NCI-H748 (cell line): ENCODE data around the gene HPCAL4.

Source experiments
- DNase-seq: peaks from one replicate; lab custom pipeline; 2025; ENCODE audit not compliant: unreplicated experiment; lab: John Stamatoyannopoulos, UW

HPCAL4 gene

DNA sequence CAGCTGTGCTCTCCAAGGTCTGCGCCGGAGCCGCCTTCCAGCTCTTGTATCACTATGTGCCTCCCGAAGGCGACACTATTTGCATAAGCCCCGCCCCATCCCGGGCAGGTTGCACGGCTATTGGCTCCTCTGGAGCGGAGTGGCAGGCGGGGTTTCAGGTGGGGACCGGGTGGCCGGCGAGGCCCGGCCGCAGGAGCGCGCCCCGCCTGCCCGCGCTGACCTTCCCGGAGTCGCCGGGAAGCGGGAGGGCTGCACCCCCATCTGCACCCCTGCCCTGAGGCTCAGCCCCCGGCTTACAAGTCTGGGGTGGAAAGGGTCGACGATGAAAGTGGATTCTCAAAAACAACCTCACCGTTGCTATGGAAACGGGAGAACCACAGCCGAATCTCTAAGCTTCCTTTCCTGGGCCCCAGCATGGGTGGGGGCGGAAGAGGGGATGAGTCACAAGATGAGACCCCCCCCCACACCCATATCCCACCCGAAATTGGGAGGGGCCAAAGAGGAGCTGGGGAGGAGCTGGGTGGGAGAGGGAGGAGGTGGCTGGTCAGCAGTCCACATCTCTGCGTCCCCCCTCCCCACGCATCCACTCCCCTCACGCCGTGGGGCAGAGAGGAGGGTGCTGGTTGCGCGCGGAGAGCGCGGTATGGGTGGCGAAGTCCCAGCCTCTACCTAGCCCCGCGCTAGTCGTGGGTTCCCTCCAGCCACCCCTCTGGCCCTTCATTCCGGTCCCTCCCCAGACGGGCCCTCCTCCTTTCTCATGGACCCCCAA is at the start of gene HPCAL4:
TSS of gene HPCAL4 (minus strand) at position 51 of the 769 bp plus-strand sequence. CDS start 6,830 bp downstream, outside the sequence.
- peak; percentile 100 for DNase-seq

DNA sequence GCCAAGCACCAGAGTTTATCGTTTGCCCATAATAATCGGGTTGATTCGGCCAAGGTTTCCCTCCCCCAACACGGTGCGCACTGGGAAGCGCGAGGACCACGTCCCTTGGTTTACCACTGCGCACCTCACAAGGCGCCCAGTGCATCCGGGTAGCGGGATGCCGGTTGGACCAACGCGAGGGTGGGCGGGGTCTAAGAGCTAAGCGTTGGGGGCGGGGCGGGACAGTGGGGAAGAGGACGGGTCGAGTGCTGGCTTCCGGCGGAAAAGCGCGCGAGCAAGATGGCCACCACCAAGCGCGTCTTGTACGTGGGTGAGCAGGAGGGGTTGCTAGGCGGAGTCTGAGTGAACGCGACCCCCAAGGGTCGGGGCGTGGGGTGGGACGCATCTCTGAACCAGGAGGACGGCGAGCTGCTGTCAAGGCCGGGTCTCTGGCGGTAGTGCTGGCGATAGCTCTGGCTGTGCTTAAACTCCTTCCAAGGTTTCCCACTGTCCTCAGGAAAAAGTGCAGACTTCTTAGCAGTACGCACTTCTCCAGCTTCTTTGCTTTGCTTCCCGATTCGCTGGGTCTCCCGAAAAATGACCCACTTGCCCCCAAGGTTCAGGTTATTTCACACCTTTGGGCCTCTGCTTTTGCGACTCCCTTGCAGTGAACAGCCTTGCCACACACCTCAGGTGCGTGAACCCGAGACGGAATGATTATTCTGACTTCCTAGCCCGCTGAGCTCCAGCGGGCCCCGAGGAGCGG is 47.6 kb upstream of the HPCAL4 start, which contains the start of gene PPIE:
TSS of gene PPIE (plus strand) at position 261 of the 745 bp plus-strand sequence. CDS start at position 280, 19 bp downstream.
- DNase-seq, result peak; percentile 100

DNA sequence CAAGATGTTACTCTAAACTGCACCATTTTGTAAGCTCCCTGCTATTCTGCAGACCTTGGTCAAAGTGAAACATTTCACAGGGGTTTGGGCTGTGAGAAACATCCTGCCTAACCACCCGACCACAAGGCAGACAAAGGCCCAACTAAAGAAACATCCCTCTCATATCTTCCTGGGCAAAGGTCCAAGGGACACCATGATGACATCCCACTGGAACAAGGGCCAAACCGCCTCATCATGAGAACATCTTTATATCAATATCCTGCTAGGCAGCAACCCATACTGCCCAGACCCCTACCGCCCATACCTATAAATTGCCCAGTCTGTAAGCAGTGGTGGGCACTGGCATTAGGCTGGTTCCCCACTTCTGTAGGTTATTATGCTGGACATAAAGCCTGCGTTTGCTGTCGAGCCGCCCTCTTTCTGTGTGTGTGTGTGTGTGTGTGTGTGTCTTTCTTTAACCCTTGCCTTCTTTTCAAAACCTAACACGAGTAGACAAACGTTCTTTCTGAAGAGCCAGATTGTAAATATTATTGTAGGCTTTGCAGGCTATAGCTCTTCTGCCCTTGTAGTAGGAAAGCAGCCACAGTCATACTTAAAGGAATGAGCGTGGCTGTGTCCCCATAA is 46.4 kb upstream of the HPCAL4 start:
- no peak for DNase-seq

DNA sequence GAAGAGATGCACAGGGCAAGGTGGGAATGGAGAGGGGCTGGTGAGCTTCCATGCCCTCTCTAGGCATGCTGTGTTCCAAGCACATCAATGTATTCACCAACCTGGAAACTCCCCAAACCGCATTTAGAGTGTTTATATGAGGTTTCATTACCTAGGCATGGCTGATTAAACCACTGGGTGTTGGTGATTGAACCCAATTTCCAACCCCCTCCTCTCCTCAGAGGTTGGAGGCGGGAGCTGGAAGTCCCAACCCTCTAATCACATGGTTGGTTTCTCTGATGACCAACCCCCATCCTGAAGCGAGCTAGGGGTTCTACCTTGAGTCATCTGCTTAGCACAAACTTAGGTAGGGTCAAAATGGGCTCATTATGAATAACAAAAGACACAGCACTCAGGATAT is 44.5 kb upstream of the HPCAL4 start:
- no peak for DNase-seq

DNA sequence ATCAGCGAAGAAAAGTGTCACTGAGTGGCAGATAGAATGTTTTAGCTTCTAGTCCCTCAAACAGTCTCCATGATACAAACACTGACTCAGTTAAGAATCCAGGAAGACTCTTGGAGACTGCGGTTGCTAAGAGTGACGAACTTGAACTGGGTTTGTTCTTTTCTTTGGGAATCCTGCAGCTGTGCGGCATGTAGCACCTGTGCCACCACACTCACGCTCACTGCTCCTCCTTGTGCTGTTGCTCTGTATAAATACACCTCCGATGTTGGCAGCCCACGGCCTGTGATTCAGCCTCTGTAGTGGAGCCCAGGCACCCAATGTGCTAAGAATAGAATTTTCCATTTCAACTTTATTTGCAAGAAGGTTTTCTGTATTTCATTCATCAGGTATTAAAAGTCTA is 41.9 kb upstream of the HPCAL4 start:
- DNase-seq, result peak; percentile 60

DNA sequence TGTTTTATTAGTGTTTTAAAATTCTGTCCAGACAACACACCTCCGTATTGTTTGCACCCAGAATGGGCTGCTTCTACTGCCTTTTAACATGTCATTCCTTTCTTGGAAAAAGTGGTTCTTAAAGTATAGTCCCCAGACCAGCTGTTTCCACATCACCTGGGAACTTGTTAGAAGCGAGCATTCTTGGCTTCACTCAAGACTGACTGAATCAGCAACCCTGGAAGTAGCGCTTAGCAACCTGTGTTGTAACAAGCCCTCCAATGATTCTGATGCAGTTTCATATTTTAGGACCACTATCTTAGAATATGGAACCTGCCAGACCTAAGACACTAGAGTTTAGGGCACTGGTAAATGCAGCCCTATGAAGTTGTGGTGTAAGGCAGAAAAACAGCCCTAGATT is 41.5 kb upstream of the HPCAL4 start:
- peak; percentile 53 for DNase-seq

DNA sequence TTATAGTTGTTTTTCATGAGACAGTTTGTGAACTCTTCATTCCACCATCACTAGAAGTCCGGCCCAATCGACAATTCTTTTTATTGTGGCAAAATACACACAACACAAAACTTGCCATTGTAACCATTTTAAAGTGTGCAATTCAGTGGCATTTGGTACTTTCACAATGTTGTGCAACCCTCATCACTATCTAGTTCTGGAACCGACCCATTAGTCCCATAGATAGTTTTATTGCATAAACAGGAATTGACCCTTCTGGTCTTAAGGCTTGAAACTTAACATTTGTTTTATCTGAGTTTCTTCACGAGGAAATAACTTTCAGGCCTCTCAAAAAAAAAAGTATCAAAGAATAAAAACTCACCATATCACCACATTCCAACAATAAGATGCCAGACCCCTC is 38.6 kb upstream of the HPCAL4 start:
- no peak for DNase-seq

DNA sequence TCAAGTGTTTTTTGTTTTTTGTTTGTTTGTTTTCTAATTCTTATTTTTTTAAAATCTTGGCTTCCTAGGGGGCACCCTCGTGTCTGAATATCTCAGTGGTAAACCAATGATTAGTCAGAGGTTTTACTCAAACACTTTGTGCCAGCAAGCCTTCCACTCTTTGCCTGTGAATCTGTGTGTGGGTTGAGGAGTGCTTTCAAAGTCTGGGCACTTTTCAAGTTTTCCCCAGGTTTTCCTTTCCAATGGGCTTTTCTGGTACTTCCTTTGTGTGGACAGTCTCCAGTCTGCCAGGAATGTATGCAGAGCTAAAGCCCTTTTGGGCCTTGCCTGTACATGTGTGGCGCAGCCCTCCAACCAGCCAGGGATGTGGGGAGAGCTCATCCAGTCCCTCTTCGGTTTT is 37.8 kb upstream of the HPCAL4 start:
- no peak for DNase-seq

DNA sequence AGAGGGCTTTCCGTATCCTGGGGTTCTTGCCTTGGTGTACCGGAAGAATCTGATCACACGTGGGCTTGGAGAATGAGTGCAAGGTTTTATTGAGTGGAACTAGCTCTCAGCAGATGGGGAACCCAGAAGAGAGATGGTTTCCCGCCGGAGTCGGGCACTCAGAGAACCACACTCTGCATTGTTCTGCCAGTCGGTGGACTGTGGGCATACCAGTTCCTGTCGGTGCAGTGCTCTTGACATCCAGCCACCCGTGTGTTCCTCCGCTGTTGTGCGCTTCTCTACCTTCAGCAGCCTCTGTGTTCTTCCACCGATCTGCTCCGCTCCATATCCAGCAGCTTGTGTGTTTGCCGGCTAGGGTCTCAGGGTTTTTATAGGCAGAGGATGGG is 36.7 kb upstream of the HPCAL4 start:
- DNase-seq, result peak; percentile 66

DNA sequence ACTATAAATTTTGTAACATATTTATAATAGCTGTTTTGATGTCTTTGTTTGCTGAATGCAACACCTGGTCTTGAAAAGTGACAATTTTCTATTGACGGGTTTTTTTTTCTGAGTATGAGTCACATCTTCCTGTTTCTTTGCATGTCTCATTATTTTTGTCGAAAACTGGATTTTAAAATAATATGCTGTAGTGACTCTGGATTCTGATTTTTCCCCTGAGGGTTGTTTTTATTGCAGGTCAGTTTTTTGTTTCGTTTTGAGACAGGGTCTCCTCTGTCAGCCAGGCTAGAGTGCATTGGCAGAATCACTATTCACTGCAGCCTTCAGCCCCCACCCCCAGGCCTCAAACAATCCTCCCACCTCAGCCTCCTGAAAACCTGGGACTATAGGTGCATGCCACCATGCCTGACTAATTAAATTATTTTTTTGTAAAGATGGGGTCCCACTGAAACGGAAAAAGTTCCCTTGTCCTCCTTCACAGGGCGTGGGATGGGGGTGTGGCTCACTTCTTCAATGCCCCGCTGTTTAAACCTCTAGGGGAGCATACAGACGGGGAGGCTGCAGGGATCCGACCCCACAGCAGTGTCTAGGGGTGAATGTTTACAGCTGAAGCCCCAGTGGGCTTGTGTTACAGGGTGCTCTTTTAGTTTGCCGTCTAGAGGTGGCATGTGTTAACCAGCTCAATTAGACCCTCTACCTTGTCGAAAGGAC is 36.1 kb upstream of the HPCAL4 start:
- DNase-seq, result no peak

DNA sequence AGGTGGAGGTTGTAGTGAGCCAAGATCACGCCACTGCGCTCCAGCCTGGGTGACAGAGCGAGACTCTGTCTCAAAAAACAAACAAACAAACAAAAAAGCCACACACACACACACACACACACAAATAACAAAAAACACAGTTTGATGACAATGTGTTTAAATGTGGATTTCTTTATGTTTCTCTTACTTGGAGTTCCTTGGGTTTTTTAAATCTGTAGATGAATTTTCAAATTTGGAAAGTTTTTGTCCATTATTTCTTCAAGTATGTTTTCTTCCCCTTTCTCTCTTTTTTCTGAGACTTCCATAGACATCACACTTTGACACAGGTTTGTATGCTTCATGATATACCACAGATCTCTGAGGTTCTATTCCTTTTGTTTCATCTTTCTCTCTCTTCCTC is 35.4 kb upstream of the HPCAL4 start:
- no peak for DNase-seq

DNA sequence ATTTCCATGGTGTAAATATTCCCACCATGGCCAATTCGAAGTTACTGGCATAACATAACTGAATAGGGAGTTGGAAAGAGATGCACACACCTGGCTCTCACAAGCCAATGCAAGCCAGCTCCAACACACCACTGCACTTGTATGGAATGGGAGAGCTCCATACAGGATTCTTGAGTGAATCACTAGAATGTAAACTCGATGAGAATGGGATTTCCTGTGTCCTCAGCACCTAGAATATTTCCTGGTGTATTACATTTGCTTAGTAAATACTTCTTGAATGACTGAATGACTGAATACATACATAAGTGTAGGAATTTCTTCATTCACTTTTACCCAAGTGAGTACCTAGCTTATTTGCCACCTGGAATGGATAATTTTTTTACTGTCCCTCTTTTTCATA is 31.3 kb upstream of the HPCAL4 start:
- no peak for DNase-seq

DNA sequence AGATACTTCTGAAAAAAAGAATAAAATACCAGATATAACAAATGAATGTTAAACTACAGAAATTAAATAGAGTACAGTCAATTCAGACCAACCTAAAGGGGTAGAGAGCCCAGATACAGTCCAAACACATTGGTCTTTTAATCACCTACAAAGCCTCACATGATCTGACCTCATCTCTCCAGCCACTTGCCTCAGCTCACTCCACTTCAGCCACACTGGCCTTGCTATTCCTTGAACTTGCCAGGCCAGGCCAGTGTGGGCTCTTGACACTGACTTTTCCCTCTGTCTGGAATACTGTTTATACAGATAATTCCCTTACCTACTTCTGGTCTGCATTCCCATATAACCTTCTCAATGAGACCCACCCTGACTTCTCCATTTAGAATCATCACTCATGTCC is 30.4 kb upstream of the HPCAL4 start:
- no peak for DNase-seq

DNA sequence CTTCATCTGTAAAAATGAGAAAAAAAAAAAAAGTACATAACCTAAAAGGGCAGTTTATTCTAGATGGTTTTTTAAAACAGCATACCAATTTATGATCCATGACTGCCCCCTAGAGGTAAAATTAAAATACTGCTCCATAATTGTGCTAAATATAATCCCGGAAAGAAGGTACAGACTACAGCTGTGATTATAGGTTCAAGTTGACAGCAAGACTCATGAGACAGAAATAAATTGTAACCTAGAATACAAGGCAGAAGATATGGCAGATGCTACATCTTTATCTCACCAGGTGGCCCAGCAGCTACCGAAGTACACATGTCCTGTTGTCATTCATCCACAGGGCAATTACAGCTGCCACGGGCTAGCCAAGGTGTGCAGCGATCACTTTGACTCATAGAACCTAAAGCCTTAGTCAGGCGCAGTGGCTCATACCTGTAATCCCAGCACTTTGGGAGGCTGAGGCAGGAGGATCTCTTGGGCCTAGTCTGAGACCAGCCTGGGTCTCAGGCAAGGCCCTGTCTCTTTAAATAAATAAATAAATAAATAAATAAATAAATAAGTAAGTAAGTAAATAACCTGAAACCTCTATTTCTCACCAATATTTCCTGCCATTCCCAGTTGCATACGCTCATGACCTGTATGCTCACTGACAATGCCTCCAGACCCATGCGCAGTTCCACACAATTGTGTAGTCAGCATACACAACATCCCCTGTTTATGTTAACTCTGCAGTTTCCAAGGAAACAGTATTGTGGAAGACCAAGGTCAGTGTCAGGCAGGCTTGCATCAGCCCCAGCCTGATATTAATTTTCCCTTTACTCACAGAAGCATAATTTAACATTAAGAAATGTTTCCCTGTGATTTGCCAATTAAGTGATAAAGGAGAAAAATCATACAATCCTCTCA is 29.1 kb upstream of the HPCAL4 start:
- peak; percentile 92 for DNase-seq

DNA sequence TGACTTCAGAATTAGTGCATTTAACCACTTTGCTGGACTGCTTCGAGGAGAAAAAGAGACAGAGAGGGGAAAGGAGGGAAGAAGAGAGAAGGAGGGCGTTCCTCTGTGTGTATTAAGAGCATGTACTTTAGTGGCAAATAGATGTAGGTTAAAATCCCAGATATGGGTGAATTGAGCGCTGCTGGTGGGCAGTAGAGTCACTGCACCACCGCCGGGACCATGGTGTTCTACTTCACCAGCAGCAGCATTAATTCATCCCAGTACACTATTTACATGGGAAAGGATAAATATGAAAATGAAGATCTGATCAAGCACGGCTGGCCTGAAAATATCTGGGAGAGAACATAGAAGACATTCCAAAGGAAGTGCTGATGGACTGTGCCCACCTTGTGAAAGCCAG is 26.6 kb upstream of the HPCAL4 start:
- DNase-seq, result no peak

DNA sequence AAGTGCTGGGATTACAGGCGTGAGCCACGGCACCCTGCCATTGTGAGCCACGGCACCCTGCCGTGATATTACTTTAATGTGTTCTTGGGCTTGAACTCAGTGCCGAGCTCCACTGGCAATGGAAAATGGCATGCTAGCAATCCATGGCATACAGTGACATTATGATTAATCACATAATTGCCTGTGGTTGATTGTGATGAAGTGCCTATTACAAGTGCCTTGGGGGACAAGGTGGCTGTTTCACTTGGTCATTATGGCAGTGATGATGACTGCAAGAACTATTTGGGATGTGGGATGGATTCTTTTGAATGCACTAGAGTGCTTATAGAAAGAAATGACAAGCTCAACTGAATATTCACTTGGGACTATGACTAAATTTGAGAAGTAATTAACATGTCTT is 22.3 kb upstream of the HPCAL4 start:
- DNase-seq, result peak; percentile 61

DNA sequence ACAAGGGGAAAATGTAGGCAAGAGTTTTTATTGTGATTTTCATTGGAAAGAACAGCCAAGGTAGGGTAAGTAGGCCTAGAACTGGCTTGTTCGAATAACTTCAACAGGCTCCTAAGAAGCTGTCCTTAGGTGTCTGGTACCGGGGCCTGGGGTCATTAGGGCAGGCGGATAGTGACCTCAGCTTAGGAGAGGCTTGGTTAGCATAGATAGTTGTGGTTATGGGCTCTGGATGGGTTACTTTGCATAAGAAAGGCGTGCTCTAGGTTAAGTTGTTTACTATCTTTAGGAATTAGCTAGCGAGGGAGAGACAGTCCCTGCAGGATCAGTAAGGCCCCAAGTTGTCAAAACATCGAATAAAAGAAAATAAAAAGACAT is 20.7 kb upstream of the HPCAL4 start:
- no peak for DNase-seq

DNA sequence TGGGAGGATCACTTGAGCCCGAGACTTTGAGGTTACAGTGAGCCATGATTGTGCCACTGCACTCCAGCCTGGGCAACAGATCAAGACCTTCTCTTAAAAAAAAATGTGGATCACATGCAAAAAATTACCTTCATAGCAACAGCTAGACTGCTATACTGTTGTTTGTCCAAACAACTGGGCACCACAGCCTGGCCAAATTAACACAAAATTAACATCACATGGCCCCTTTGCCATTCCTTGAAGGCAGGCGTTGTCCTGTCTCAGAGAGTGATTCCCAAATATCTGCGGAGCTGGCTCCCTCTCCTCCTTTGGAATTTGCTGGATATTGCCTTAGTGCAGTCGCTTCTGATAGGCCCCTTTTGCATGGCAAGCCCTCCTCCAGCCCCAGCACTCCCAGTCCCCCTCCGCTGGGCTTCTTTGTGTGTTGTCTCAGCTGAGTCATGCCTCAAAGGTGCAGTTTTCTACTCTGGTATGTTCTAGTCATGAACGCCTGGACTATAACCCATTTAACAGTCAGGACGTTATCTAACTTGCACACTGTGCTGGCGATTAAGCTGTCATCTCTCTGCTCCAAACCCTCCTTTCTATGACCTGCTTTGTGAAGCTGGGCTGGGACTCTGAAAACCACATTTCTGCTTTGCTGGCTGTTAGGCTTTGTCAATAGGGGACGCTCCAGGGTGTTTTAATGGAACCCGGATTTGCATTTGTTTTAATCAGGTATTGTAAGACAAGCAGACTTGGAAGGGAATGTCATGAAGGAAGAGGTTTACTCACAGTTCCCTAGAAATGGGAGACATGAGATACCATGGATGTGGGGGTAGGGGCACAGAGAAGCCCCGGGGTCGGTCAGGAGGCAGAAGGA is 20.1 kb upstream of the HPCAL4 start:
- DNase-seq, result no peak

DNA sequence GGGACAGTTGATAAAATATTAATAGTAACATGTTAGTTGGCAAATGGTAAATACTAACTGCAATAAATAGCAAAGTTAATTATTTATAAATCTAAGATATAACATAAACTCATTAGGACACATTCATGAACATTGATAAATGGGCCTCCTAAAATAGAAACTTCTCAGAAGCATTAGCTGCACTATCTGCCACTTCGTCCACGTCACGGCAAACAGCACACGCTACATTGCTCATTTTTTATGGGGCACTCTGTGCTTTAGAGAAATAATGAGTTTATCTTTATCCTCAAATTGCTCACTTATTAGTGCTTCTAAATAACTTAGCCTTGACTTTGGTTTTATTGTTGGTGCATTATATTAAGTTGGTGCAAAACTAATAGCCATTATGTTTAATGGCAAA is 16.3 kb upstream of the HPCAL4 start:
- no peak for DNase-seq
